ENCODE results near the gene ADAMTS17.

ADAMTS17 gene

DNA sequence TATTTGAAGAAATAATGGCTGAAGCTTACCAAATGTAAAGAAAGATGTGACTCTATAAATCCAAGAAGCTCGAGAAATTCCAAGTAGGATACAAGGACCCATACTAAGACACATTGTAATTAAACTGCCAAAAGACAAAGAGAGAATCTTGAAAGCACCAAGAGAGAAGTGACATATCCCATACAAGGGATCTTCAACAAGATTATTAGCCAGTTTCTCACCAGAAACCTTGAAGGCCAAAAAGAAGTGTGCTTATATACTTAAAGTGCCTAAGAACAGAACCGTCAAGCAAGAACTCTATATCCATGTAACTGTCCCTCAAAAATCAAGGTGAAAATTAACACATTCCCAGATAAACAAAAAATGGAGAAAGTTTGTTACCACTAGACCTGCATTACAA lies 220.5 kb downstream of the ADAMTS17 start:
- no peak for DNase-seq

DNA sequence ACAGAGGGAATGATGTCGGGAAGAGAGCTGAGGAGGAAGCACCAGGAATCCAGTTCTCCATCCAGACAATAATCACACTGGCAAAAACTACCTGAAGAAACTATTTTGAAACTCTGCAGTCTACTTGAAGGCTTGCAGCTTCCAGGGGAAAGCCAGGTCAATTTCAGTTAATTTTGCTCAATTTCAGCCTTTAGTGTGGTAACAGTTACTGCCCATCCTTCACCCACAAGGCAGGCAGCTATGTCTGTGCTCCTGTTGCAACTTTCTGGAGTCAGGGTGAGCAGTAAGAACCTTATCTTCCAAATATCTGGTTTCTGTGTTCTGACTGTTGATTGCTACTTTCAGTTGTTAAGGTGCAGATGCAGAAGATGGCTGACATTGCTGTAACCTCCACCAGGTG lies 221.7 kb downstream of the ADAMTS17 start:
- no peak for DNase-seq

DNA sequence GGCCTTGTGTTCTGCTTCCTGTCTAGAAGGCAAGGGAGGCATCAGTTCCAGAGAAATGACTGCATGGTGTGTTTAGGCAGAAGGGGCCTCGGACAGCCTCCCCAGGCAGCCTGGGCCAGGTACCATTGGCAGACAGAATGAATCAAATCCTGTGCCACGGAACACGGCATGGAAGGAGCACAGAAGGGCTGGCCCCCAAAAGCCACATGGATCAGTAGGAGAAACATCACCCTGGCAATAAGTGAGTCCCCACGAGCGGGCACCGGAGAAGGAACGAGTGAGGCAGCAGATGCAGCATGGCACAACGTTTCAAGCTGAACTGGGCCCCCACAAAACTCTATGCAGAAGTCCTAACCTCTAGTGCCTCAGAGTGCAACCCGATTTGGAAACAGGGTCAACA lies 223.2 kb downstream of the ADAMTS17 start:
- DNase-seq = no peak

DNA sequence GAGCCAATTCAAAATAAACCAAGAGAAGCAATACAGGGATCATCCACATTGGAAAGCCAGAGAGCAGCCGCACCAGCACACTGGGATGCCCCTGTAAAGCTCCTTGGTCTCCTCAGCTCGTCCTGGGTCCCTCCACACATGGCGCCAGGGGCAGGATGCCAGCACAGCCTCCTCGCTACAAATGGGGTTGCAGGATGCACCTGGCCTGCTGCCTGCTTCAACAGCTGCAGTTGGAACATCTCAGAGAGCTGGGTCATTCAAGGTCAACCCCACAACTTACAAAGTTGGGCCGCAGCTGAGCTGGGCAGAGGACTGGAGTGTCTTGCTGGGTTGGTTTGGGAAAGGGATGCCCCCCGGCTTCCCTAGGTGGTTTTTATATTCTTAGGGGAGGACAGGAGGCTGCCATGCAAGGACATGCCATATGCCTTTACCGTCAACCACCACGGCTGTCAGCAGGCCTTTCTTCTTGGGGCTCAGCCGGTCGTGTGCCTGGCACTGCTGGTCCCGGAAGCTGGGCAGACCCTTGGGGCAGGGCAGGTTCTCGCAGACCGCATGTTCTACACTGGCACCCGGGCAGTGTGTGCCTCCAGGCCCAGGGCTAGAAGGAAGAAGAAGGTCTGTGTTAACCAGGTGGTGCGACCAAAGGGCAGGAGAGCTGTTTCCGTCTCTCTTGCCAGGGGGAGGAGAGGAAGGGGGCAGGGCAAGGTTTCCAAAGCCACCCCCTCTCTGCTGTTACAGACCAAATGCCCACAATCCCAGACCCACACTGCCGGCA lies 225.2 kb downstream of the ADAMTS17 start:
- DNase-seq = no peak

DNA sequence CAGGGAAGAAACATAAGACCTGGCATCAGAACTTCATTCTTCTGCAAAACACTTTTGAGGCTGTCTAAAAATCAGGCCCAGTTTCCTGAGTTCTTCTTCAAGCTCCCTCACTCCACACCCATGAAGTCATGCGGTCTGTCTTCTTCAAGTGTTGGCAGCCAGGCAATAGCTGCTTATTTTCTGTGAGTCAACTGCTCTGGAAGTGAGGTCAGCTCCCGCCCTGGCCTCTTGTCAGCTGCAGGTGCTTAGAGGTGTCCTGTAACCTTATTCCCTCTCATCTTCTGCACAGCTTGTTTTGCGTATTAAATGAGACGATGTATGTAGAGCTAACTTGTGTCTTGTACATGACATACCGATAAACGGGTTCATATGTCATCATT lies 226.1 kb downstream of the ADAMTS17 start:
- DNase-seq = peak; percentile 31

DNA sequence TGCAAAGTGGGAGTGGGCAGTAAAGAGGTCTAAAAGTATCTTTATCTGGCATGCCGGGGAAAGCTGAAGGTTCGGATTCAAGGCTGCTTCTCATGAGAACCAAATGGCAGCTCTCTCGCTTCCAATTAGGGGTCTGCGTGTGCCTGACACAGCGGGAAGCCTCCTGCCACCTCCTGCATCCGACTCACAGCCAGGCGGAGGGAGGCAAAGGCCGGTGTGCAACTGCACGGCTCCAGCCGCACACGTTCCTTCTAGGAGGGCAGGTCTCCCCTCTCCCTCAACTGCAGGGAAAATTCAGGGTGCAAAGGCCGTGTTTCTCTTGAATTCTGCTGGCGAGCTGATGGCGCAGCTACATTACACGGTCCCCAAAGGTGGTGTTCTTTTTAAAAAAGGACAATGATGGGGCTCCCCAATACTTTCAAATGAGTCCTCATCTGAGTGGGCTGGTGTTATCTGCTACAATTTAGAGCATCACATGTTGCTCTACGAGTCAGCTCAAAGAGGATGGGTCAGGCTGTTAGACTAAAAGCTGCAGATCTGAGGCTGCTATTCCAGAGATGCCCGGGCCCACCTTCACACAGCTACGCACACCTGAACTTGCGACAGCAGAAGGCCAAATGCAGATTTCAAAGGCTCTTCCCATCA lies 226.6 kb downstream of the ADAMTS17 start:
- no peak for DNase-seq

DNA sequence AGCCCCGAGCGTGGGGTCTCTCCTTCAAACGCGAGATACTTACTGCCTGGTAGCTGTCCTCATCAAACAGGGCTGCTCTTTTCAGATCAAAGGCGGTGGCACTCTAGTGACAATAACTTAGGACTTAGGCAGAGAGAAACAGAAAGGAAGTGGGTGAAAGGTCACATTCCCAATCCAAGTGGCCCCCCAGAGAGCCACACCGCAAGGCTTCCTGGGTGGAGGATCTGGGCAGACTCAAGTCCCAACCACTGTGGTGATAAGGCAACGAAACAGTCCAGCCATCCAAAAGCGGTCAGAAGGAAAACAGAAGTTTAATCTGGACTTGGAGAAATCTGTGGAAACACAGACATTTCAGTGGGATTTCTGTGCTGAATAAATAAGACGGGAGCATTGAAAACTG lies 227.2 kb downstream of the ADAMTS17 start:
- no peak for DNase-seq

DNA sequence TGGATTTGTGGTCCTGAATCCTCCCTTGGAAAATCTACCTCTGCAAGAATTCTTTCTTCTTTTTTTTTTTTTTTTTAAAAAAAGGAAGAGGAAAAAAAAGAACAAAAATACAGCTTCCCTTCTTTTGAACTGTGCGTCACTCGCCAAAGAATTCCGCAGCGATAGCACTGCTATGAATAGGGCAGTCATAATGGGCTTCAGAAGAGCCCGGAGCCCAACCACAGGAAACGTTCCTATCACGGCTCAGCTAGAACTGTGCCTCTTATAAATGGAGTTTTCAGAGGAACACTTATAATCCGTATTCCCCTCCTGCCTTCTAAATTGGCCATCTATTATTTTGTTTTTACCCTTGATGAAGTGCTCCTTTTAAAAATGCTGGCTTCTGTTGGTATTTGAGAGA lies 227.7 kb downstream of the ADAMTS17 start:
- DNase-seq = no peak

DNA sequence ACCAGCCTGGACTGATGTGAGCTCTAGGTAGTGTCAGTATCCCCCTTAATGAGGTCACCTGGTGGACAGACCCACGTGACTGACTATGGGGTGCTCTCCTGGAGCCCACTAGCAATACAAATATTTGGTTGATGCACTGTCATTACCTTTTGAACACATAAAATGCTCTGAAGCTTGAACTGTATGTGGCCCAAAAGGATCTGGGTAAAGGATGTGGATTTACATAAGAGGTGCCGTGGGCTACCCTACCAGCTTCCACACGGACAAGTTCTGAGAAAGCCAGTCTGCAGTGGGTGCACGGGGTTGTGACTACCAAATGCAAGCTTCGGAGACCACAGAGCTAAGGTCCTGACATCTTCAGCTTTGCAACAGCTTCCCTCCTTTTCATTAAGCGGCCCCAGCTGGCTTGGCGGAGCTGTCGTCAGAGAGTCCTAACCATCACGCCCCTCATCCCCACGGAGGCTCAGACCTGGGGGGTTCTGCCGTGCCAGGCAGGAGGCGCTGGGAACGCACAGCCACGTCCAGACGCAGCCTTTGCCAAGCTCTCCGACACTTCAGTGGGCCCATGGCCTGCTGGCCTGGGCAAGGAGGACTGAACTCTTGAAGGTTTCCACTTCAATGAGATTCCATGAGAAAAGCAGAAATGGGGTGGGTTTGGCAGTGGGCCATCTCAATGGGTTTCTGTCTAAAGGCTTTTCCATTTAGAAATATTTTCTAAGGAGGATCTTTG lies 228.3 kb downstream of the ADAMTS17 start:
- DNase-seq = no peak

DNA sequence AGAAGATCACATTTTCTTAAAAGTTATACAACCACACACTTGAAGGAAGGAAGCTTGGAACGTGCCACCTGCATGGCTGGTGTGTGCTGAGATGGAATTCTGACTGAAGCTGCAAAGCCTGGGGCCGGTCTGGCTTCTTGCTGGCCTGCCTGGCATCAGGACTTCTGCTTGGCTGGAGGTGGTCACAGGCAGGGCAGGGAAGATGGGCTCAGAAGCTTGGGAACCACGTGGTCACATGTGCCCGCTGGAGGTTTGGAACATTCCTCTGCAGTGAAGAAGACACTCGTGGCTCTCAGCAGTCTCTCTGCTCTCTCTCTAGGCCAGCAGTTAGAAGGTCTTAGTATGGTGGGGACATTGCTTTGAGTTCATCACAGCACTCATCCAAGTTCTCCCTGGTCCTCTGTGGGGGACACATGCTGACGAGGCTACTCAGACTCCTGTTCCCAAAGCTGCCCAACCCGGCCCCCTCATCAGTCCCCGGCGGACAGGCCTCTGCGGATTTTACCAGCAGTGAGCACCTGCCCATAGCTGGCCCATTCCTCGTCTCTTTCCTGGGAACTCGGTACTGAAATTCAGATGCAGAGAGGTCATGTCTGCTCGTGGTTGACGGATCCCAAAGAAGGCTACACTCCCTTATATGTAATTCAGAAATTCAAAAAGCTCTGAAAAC lies 229.0 kb downstream of the ADAMTS17 start:
- no peak for DNase-seq

DNA sequence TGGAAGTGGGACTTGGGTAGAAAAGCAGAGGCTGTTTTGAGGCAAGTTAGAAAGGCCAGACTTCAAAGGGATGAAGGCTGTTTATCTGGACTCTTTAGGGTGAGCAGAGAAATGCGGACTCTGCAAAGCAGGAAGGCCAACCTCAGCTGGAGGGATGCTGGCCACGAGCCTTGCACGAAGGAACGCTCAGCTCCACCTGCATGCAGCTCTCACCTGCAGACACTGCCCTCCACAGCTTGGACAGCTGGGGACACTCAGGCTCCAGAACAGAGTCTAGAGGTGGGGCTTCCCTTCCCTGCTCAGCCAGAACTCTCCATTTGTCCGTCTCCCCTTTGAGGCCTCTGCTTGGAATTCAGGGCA lies 229.7 kb downstream of the ADAMTS17 start:
- no peak for DNase-seq

DNA sequence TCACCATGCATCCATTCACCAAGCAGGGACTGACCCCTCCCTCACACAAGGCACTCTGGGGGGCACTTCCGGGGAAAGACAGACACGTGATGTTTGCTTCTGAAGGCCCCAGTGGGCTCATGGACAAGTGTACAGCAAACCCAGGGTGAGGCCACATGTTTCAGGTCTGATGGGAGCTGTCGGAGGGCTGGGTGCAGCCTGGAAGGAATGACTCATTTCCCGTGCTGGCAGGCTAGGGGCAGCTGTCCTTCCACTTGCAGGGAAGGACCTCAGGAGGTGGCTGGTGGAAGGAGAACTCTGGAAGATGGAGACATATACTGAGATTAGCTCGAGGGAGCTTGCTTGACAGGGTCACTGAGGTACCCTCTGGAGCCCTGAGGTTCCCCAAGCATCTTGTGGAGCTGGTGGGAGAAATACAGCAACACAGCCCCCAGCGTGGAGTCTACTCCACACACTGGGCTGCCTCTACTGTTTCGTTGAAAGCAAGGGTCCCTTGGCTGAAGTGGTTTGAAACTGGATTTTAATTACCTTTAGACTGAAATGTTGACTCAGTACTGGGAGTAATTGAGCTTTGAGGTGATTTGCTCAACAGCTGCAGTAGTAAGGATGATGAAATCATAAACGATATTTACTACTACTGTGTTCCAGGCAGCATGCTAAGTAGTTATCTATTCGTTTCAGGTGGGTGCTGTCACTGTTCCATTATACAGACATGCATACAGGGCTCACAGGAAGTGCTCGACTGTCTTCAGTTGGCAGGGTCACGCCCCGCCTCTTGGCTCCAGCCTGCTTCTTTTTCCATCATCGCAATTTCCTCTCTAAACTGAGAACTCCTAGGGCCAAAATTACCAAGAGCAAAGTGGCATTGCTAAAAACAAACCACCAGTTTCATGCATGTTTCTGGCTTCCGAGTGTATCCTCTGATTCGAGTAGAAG lies 230.4 kb downstream of the ADAMTS17 start:
- peak; percentile 39 for DNase-seq

DNA sequence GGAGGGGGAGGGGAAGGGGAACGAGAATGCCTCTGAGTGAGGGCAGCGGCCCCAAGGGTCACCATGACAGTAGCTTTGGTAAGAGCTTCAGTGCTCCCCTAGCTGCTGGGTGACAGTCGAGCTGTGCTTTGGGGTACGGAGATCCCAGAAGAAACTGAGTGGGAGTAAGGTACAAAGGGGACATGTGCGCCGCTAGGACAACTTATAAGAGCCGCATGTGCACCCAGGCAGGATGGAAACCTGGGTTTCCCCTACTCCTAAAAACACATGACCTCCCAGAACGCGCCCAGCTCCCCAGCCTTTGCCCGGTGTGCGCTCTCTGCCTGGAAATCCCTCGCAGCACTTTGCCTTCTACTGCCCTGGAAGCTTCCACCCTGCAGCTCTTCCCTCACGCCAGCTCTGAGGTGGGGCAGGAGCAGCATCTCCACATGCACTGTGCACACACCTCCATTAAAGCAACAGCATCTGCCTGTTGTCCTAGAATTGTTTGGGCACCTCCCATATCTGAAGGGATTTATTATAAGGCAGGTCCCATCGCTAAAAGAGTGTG lies 232.2 kb downstream of the ADAMTS17 start:
- DNase-seq = no peak

DNA sequence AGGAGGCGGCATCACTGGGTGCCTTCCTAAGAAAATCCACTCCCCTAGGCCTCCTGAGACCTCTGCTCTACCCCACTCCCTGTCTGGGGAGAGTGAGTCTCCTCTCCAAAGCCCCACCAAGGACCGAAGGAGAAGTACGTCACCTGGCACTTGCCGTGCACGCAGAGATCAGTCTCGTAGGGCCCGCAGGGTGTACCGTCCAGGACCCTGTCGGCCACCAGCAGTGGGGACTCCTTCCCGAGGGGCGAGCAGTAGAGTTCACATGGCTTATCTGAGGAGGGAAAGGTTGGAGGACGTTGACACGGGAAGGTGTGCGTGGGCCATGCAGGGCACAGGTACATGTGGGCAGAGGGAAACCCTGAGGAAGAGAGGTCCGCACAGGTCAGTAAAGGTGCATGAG lies 232.9 kb downstream of the ADAMTS17 start:
- DNase-seq = no peak

DNA sequence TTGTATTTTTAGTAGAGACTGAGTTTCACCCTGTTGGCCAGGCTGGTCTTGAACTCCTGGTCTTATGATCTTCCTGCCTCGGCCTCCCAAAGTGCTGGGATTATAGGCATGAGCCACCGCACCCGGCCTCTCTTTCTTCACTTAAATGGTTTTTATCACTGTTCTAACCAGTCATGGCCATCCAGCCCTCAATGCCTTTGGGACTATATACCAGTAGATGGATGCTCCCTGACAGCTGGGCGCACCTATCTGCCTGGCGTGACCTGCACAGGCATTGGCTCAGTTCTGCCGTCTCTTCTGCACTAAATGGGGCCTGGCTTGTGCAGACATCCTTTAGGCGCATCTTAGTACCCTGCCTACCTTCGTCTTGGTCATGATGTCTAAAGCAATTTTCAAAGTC lies 233.4 kb downstream of the ADAMTS17 start:
- DNase-seq = no peak

DNA sequence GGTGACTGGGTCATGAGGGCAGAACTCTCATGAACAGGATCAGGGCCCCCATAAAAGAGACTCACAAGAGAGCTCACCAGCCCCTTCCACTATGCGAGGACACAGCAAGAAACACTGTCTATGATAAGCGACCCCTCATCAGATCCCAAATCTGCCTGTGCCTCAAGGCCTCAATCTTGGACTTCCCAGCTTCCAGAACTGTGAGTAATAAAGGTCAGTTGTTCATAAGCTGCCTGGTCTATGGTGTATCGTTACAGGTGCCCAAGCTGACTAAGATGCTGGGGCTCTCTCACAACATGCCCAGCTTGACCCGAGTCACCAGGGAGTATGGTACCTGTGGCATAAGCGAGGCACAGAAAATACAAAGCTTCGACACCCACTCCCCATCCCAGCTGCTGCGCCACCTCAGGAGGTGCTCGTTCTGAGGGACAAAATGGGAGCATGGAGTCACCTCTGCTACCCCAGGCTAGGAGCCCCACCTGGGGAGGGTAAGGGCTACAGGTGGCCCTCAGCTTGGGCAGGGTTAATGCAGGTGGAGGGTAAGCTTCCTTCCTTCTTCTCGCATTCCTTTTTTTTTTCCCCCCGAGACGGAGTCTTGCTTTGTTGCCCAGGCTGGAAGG lies 234.1 kb downstream of the ADAMTS17 start:
- DNase-seq = no peak

DNA sequence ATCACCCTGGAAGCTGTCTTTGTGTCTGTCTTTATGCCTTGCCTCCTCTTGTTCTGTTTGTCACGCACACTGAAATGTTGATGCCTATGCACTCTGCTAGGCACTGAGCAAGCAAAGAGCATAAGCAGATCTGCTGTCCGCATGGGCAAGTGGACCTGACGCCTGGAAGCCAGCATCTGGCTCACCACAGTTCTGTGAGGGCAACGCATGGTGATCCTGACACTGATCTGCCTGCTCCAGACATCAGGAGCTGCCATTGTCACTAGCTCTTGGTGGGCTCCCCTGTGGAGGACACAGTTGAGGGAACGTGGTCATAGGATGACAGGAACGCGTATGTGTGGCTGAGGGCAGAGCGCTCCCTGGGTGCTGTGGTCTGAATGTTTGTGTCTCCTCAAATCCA lies 234.6 kb downstream of the ADAMTS17 start:
- no peak for DNase-seq

DNA sequence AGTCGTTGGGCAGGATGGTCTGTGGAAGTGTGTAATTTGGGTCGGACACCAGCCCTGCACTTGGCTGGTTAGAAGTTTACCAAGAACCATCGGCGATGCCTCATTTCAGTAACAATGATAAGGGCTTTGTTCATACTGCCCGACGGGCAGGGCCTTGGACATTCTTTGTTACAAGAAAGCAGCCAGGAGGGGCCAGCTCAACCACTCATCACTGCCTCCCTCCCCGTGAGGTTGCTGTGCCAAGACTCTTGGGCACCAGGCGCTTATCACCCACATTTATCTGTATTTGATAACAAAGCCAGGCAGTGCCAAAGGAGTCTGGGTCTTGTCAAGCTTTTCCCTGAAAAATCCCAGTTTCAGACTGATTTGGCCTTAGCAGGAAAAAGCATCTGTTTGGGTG lies 235.0 kb downstream of the ADAMTS17 start:
- no peak for DNase-seq

DNA sequence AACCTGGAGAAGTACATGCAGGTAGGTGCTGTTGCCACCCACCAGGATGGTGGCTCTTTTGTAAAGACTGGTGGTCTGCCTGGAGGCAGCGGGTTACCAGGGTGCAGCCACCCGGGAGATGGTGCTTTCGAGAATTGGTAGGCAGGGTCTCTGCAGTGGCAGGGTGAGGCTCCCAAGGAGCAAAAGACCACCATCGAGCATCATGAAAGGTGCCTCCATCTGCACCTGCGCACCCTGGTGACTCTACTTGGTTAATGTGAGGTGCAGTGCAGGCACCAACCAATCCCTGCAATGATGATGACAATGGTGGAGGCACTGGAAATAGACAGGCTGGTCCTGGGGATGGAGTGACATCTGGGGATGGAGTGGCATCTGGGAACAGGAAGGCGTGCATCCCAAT lies 236.7 kb downstream of the ADAMTS17 start:
- no peak for DNase-seq

DNA sequence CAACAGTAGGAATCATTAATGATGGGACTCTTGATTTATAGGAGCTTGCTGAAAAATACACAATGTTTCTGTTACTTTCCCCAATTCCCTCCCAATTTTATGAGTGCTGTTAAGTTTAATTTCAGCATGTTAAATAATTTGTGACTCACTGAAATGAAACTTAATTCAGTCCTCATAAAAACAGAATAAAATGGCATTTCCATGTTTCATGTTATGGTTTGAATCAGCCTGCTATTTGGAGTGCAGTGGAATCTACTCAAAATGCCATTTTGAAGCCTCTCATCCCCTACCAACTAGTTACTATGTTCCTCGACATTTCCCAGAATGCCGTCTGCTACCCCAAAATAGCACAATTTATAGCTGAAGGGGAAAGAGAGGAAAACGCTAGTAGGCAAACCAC lies 237.5 kb downstream of the ADAMTS17 start:
- DNase-seq = no peak

DNA sequence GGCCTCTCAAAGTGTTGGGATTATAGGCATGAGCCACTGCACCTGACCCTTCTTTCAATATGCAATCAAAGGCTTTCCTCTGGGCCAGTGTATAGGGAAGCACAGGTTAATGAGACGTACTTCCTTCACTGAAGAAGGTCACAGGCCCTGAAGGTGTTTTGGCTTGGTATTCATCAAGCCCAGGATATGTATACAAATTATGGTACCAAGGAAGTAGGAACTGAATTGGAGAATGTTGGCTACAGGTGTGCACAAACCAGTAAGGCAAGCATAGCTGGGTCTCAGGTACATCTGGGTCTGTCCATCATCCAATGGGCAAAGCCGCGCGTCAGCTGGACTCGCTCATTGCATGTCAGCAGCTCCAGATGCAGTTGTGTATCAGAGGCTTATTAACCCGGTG lies 237.9 kb downstream of the ADAMTS17 start:
- DNase-seq = no peak
